ENCODE results near the gene EIF2B1. TPM values are rescaled to one million over a fixed set of nuclear protein-coding genes. Genes with fewer than 3 reads are reported as not detected.
A peak's percentile ranks its signal among the peaks of the same experiment; 100 is the strongest.

The EIF2B1 gene
- total and polyA plus RNA-seq, 11 donors: 17.0 to 109 (median 30.1) TPM

- DNase-seq (no peak), ATAC-seq (no peak)
- intact Hi-C loops (cut with DNase I): no loop called here
- Histone ChIP-seq H3K4me1 (peaks cover 0 to 23% (median 13%) of the 10 kb centered on the region in 12 donors), H3K9me3 (no peaks in the 10 kb centered on the region), H3K4me3 (no peak overlapping the region), H3K36me3 (peaks cover 0 to 57% (median 56%) of the 10 kb centered on the region in 9 donors), H3K27ac (no peak overlapping the region), H3K27me3 (no peaks in the 10 kb centered on the region)
- no peak for TF ChIP-seq POLR2A (IDR thresholded peaks at IDR 0.05)
- no peak for TF ChIP-seq CTCF (IDR thresholded peaks at IDR 0.05)
- 79 to 94% (median 84%) methylated on average over 3 of the region's 3 CpGs for WGBS, 4 donors
Measured at GRCh38 chr12:123598522-123598921, 35.0 kb downstream of the EIF2B1 start.

GRCh38 chr12:123597100-123597499 is 36.4 kb downstream of the EIF2B1 start:
- Histone ChIP-seq H3K4me3 (no peak overlapping the region), H3K4me1 (peaks cover 0 to 19% (median 4%) of the 10 kb centered on the region in 12 donors), H3K9me3 (no peaks in the 10 kb centered on the region), H3K27ac (no peak overlapping the region), H3K27me3 (no peaks in the 10 kb centered on the region), H3K36me3 (peaks cover 0 to 71% (median 70%) of the 10 kb centered on the region in 9 donors)
- intact Hi-C loops (cut with DNase I): no loop called here
- WGBS, 4 donors: 84 to 87% (median 86%) methylated on average over 3 of the region's 3 CpGs
- no peak for DNase-seq
- TF ChIP-seq CTCF (IDR thresholded peaks at IDR 0.05): no peak
- TF ChIP-seq POLR2A (IDR thresholded peaks at IDR 0.05): no peak
- no peak for ATAC-seq

GRCh38 chr12:123595729-123596128 is 37.8 kb downstream of the EIF2B1 start:
- Histone ChIP-seq H3K4me1 (peaks cover 0 to 21% (median 6%) of the 10 kb centered on the region in 12 donors), H3K36me3 (peaks cover 0 to 85% (median 83%) of the 10 kb centered on the region in 9 donors), H3K9me3 (no peaks in the 10 kb centered on the region), H3K27ac (no peak overlapping the region), H3K27me3 (no peaks in the 10 kb centered on the region), H3K4me3 (no peak overlapping the region)
- DNase-seq: no peak
- peak in 1 of 4 donors; percentile 31 for ATAC-seq
- TF ChIP-seq CTCF (IDR thresholded peaks at IDR 0.05) (no peak), POLR2A (IDR thresholded peaks at IDR 0.05) (no peak)
- intact Hi-C loops (cut with DNase I): no loop called here

GRCh38 chr12:123591702-123592481 is 41.6 kb downstream of the EIF2B1 start:
- TF ChIP-seq POLR2A (IDR thresholded peaks at IDR 0.05) (no peak), CTCF (IDR thresholded peaks at IDR 0.05) (no peak)
- Histone ChIP-seq H3K4me1 (peaks cover 0 to 48% (median 28%) of the 10 kb centered on the region in 12 donors), H3K4me3 (no peak overlapping the region), H3K36me3 (peaks cover 0 to 100% (median 99%) of the 10 kb centered on the region in 9 donors), H3K27ac (no peak overlapping the region), H3K27me3 (no peaks in the 10 kb centered on the region), H3K9me3 (no peaks in the 10 kb centered on the region)
- WGBS, 4 donors: 70 to 75% (median 72%) methylated on average over 8 of the region's 8 CpGs
- intact Hi-C loops (cut with DNase I): no loop called here
- ATAC-seq (peak in 1 of 4 donors; percentile 22), DNase-seq (no peak)
